IgD-negative memory B cell (primary cell): ENCODE data around the gene RPUSD3. TPM values are rescaled to one million over a fixed set of nuclear protein-coding genes. Genes with fewer than 3 reads are reported as not detected.

Experiments
- H3K27ac Mint-ChIP-seq, 3 donors: one replicate each; pipeline ENCODE4 v1.8.0; 2020 to 2022; ENCODE audit warnings: mild to moderate bottlenecking in 3 of 3, mixed read lengths in 3 of 3, moderate library complexity in 1 of 3
- H3K27me3 Mint-ChIP-seq: one replicate; pipeline ENCODE4 v1.8.0; 2021; ENCODE audit warnings: mixed read lengths
- H3K36me3 Mint-ChIP-seq: one replicate; pipeline ENCODE4 v1.8.0; 2020; ENCODE audit warnings: mild to moderate bottlenecking, mixed read lengths
- H3K4me1 Mint-ChIP-seq, 3 donors: one replicate each; pipeline ENCODE4 v1.8.0; 2020 to 2022; ENCODE audit warnings: mixed read lengths in 3 of 3, mild to moderate bottlenecking in 1 of 3
- H3K4me3 Mint-ChIP-seq, 4 donors: one replicate each; pipeline ENCODE4 v1.8.0; 2020 to 2022; ENCODE audit warnings: mild to moderate bottlenecking in 4 of 4, mixed read lengths in 4 of 4, moderate library complexity in 3 of 4
- H3K9me3 Mint-ChIP-seq, 3 donors: one replicate each; pipeline ENCODE4 v1.8.0; 2020 to 2021; ENCODE audit warnings: mixed read lengths in 3 of 3, mild to moderate bottlenecking in 1 of 3
- polyA plus RNA-seq: library from polyadenylated mRNA; unstranded; fragments of 300-500 nt; fragmentation: Illumina TruSeq; gene quantifications from one replicate; pipeline ENCODE4 v1.2.3, GENCODE V29; 2021

Gene RPUSD3
- polyA plus RNA-seq, 1 donor from 2014 or later, result 57.9 TPM

- Mint-ChIP-seq H3K36me3 (peaks cover under 1% of the 10 kb centered on the region), H3K4me3 (peak overlapping the region; percentile 73 to 95 (median 87)), H3K4me1 (peaks cover 18 to 32% (median 25%) of the 10 kb centered on the region in 3 donors), H3K27ac (peak overlapping the region; percentile 71 to 98 (median 89)), H3K9me3 (no peaks in the 10 kb centered on the region), H3K27me3 (no peaks in the 10 kb centered on the region)
These were observed 35.3 kb downstream of the RPUSD3 start for GRCh38 chr3:9808345-9809037.

GRCh38 chr3:9807981-9808344 lies 35.8 kb downstream of the RPUSD3 start:
- Mint-ChIP-seq H3K27ac (peak overlapping the region; percentile 71 to 98 (median 89)), H3K27me3 (no peaks in the 10 kb centered on the region), H3K9me3 (no peaks in the 10 kb centered on the region), H3K4me1 (peaks cover 18 to 32% (median 28%) of the 10 kb centered on the region in 3 donors), H3K4me3 (peak overlapping the region in 2 of 4 donors; percentile 81 to 83), H3K36me3 (no peaks in the 10 kb centered on the region)

DNA sequence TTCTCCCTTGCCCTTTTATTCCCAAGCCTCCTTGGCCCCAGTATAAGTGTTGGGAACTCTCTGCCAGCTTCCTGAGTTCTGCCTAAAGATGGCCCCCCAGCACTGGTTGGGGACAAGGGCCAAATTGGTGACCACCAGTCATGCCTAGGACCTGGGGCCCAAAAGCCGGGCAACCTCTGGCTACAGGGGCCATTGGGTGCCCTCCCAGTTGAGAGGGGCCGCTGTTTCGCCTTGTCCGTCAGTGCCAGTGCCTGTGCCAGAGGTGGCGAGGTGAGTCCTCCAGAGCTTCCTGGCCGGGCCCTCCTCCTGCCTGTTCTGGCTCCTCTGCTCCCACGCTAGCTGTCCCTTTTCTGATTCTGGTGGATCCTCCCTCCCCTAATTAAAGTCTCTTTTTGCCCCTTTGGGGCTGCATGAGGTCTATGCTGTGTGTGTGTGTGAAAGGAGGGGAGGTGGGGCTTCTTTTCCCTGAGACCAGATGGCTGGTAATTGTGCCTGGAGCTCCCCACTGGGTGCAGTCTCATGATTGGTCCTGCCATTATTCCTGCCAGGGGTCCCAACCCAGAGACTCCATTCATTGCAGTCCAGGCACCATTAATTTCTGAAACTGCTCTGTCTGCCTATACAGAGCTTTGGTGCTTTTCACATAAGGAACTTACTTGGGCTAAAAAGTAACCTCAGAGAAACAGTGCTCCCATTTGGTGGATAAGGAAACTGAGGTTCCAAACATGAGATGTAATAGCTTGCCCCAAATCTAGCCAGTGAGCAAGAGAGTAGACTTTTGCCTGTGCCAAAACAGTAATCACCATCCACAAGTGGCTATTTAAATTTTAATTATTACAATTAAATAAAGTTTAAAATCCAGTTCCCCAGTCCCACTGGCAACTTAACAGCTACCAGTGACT lies 36.9 kb downstream of the RPUSD3 start:
- Mint-ChIP-seq H3K36me3 (no peaks in the 10 kb centered on the region), H3K27me3 (no peaks in the 10 kb centered on the region), H3K27ac (peak overlapping the region in 2 of 3 donors; percentile 46 to 89), H3K4me3 (peak overlapping the region in 3 of 4 donors; percentile 47 to 70 (median 66)), H3K9me3 (no peaks in the 10 kb centered on the region), H3K4me1 (peaks cover 18 to 32% (median 28%) of the 10 kb centered on the region in 3 donors)

- Mint-ChIP-seq H3K36me3 (no peaks in the 10 kb centered on the region), H3K27me3 (no peaks in the 10 kb centered on the region), H3K4me1 (peaks cover 18 to 28% (median 24%) of the 10 kb centered on the region in 3 donors)
These were observed 37.7 kb downstream of the RPUSD3 start for GRCh38 chr3:9806137-9806536.

DNA sequence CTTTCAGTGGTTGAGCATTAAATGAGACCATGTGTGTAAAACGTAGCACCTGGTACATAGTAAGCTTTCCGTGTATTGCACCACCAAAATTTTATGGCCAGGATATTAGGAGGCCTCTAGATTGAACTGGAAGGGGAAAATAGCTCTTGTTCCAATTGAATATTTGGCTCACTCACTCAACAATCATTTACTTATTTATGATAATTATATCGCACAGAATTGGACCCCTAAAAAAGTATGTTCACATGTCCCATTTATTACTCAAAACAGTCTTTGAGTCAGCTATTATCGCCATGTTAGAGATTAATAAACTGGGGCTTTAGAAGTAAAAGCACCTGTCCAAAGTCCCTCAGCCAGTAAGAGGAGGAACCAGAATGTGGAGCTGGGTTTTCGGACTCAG lies 38.8 kb downstream of the RPUSD3 start:
- no peaks in the 10 kb centered on the region for H3K36me3 Mint-ChIP-seq
- H3K4me3 Mint-ChIP-seq, result no peak overlapping the region
- H3K27ac Mint-ChIP-seq, result no peak overlapping the region
- H3K27me3 Mint-ChIP-seq, result no peaks in the 10 kb centered on the region
- H3K9me3 Mint-ChIP-seq, result no peaks in the 10 kb centered on the region
- H3K4me1 Mint-ChIP-seq, result peaks cover 17 to 21% (median 18%) of the 10 kb centered on the region in 3 donors

More at GRCh38 chr3:9806137-9806536, 37.7 kb downstream of the RPUSD3 start:
- Mint-ChIP-seq H3K9me3 (no peaks in the 10 kb centered on the region), H3K4me3 (no peak overlapping the region), H3K27ac (no peak overlapping the region)

DNA sequence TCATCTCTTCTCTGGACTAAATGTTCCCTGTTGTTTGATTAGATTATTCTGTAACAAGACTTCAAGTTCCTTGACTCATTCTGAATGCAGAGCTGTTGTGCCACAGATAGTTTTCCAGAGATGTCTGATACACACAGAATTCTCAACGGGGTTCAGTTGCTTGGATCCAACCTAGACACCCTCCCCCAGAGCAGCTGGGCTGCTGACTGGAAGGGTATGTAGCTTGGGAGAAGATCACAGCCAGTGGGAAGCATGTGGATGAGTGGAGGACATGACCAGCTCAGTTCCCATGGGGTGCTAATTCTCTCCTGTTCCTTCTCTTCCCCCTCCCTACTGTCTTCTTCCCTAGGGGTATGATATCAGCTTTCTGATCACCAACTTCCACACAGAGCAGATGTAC lies 40.3 kb downstream of the RPUSD3 start:
- H3K27me3 Mint-ChIP-seq, result no peaks in the 10 kb centered on the region
- no peaks in the 10 kb centered on the region for H3K9me3 Mint-ChIP-seq
- H3K27ac Mint-ChIP-seq, result peak overlapping the region in 1 of 3 donors; percentile 73
- no peaks in the 10 kb centered on the region for H3K36me3 Mint-ChIP-seq
- peaks cover 8 to 11% (median 9%) of the 10 kb centered on the region in 3 donors for H3K4me1 Mint-ChIP-seq
- H3K4me3 Mint-ChIP-seq, result peak overlapping the region in 1 of 4 donors; percentile 14

DNA sequence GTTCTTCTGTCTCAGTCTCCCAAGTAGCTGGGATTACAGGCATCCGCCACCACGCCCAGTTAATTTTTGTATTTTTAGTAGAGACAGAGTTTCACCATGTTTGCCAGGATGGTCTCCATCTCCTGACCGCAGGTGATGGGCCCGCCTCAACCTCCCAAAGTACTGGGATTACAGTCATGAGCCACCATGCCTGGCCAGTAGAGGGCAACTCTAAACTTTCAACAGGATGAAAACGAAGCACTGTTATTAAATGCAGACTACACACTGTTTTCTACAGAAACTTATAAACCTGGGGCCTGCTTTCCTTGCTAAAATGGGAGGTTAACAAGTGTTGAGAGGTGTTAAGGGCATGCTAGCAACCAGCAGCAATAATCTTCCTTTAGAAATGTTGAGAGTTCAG lies 43.3 kb downstream of the RPUSD3 start:
- H3K27ac Mint-ChIP-seq, result no peak overlapping the region
- no peaks in the 10 kb centered on the region for H3K9me3 Mint-ChIP-seq
- no peaks in the 10 kb centered on the region for H3K27me3 Mint-ChIP-seq
- H3K36me3 Mint-ChIP-seq, result peaks cover 2% of the 10 kb centered on the region
- no peak overlapping the region for H3K4me3 Mint-ChIP-seq
- peaks cover 7 to 12% (median 10%) of the 10 kb centered on the region in 3 donors for H3K4me1 Mint-ChIP-seq

DNA sequence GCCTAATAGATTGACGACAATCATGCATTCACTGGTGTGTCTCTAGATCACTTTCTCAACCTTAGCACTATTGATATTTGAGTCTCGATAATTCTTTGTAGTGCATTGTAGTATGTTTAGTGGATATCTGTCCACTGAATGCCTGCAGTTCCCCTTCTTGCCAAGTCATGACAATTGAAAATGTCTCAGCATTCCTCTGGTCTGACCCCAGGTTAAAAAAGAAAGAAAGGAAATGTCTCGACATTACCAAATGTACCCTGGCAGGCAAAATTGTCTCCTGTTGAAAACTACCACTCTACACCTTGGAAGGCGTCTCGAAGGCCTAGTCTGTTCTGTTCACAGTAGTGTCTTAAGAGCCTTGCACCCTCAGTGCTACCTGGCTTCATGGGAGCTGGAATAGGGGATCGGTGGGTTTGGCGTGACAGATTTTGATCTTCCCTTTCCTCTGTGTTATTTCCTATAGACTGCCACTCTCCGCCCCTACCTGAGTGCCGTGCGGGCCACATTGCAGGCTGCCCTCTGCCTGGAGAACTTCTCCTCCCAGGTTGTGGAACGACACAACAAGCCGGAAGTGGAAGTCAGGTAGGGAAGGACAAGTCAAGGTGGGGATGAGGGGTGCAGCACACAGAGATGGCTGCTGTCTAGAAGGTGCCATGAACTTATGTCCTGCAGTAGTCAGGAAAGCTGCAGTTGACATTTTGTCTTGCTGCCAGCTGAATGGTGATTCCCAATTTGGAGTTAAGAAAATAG lies 46.4 kb downstream of the RPUSD3 start:
- Mint-ChIP-seq H3K9me3 (no peaks in the 10 kb centered on the region), H3K4me1 (peaks cover 16 to 27% (median 23%) of the 10 kb centered on the region in 3 donors), H3K4me3 (no peak overlapping the region), H3K27me3 (no peaks in the 10 kb centered on the region), H3K36me3 (peaks cover 4% of the 10 kb centered on the region), H3K27ac (no peak overlapping the region)

- Mint-ChIP-seq H3K36me3 (peaks cover 6% of the 10 kb centered on the region), H3K4me1 (peaks cover 21 to 39% (median 36%) of the 10 kb centered on the region in 3 donors), H3K4me3 (peak overlapping the region; percentile 75 to 97 (median 81)), H3K9me3 (no peaks in the 10 kb centered on the region), H3K27ac (peak overlapping the region; percentile 51 to 90 (median 75)), H3K27me3 (no peaks in the 10 kb centered on the region)
These were observed 48.6 kb downstream of the RPUSD3 start for GRCh38 chr3:9795207-9795606.

GRCh38 chr3:9794400-9794799 lies 49.4 kb downstream of the RPUSD3 start:
- Mint-ChIP-seq H3K27me3 (no peaks in the 10 kb centered on the region), H3K4me1 (peaks cover 21 to 42% (median 36%) of the 10 kb centered on the region in 3 donors), H3K4me3 (peak overlapping the region; percentile 53 to 97 (median 87)), H3K9me3 (no peaks in the 10 kb centered on the region), H3K36me3 (peaks cover 7% of the 10 kb centered on the region), H3K27ac (peak overlapping the region in 2 of 3 donors; percentile 51 to 75)

GRCh38 chr3:9793161-9793781 lies 50.5 kb downstream of the RPUSD3 start:
- H3K9me3 Mint-ChIP-seq, result no peaks in the 10 kb centered on the region
- H3K27me3 Mint-ChIP-seq, result no peaks in the 10 kb centered on the region

DNA sequence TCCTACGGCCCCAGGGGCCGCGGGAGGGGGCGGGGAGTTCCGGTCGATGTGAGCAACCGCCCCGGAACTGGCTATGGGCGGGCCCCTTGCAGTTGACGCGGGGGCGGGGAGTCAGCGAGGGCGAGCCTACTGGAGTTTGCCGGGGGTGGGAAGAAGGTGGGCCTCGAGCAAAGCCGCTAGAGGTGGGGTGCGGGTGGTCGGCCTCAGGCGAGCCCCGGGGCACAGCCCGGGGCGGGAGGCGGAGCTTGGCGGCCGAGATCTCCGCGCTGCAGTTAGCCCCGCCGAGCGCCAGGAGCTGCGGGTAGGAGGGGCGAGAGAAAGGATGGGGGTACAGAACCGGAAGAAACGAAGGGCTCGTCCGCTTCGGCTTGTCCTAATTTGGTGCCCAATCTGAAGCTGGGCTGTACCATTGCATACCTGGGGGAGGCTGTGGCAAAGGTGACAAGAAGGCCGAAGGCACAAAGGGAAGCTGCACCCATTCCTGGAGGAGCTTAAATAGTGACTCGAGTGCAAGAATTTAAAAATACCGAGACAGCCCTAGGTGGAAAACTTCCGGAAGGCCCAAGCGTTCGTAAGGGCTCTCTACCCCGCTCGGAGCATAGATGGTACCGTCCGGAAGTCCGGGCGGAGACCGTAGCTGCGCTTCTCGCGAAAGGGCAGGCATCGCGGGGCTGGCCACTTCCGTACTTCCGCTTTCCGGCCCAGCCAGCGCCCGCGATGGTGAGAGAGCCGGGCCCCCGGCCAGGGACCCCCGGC lies 51.2 kb downstream of the RPUSD3 start, which contains the start of the genes ARPC4 and TADA3:
TSS of gene ARPC4 (plus strand) at position 678 of the 756 bp plus-strand sequence. CDS start at position 718, 40 bp downstream.
TSS of gene TADA3 (minus strand) at position 69 of the 756 bp plus-strand sequence. CDS start 1,007 bp downstream, outside the sequence.
- peak within 1 kb of the TSS; percentile 75 to 99 (median 97) for H3K27ac Mint-ChIP-seq
- H3K4me3 Mint-ChIP-seq, result peak within 1 kb of the TSS; percentile 78 to 97 (median 96)
- peaks cover 24 to 45% (median 40%) of the 10 kb centered on the region in 3 donors for H3K4me1 Mint-ChIP-seq
- H3K36me3 Mint-ChIP-seq, result peaks cover 11% of the 10 kb centered on the region
- H3K27me3 Mint-ChIP-seq, result no peaks in the 10 kb centered on the region
- no peaks in the 10 kb centered on the region for H3K9me3 Mint-ChIP-seq

More at GRCh38 chr3:9793161-9793781, 50.5 kb downstream of the RPUSD3 start:
- Mint-ChIP-seq H3K36me3 (peaks cover 10% of the 10 kb centered on the region), H3K27ac (peak overlapping the region; percentile 75 to 99 (median 97)), H3K4me3 (peak overlapping the region; percentile 78 to 97 (median 96)), H3K4me1 (peaks cover 21 to 44% (median 40%) of the 10 kb centered on the region in 3 donors)

- Mint-ChIP-seq H3K27me3 (no peaks in the 10 kb centered on the region), H3K36me3 (peaks cover 15% of the 10 kb centered on the region), H3K9me3 (no peaks in the 10 kb centered on the region), H3K4me1 (peaks cover 22 to 42% (median 33%) of the 10 kb centered on the region in 3 donors), H3K27ac (peak overlapping the region; percentile 75 to 99 (median 97)), H3K4me3 (peak overlapping the region; percentile 78 to 97 (median 96))
These were observed 51.9 kb downstream of the RPUSD3 start for GRCh38 chr3:9791790-9792404.
